Vagina (tissue), 2 donors: ENCODE results near the gene RGS17. TPM values are rescaled to one million over a fixed set of nuclear protein-coding genes. Genes with fewer than 3 reads are reported as not detected.

Experiments
- DNase-seq, 2 donors: peaks; one replicate each; pipeline ENCODE4 v3.0.0-alpha.2; 2017; ENCODE audit errors: extremely low spot score in 2 of 2
- H3K27ac ChIP-seq: fragments of 200-600 bp; sonication (generic); one replicate; pipeline ENCODE4 v1.5.1; 2019
- H3K27me3 ChIP-seq: fragments of 200-600 bp; sonication (generic); one replicate; pipeline ENCODE4 v1.5.1; 2019
- H3K36me3 ChIP-seq, 2 donors: fragments of 200-600 bp; sonication (generic); one replicate each; pipeline ENCODE4 v1.5.1; 2017 to 2019
- H3K4me1 ChIP-seq: fragments of 200-600 bp; sonication (generic); one replicate; pipeline ENCODE4 v1.5.1; 2019
- H3K4me3 ChIP-seq, 2 donors: fragments of 200-600 bp; sonication (generic); 1 replicate in 1 of 2; 2 replicates in 1 of 2; pipeline ENCODE4 v1.5.1; 2016 to 2019
- H3K9me3 ChIP-seq: fragments of 200-600 bp; sonication (generic); one replicate; pipeline ENCODE4 v1.5.1; 2019
- POLR2A ChIP-seq, 2 donors: fragments of 450-650 bp; IDR thresholded peaks; one replicate each; pipeline ENCODE4 v1.6.1; 2017; ENCODE audit warnings: antibody characterized with exemption in 2 of 2, mild to moderate bottlenecking in 2 of 2, moderate library complexity in 2 of 2
- POLR2AphosphoS5 ChIP-seq, 2 donors: sonication (generic); formaldehyde crosslinking; IDR thresholded peaks; one replicate each; pipeline ENCODE4 v1.9.0; 2017; ENCODE audit warnings: antibody characterized with exemption in 2 of 2, mild to moderate bottlenecking in 2 of 2, low read depth in 1 of 2; ENCODE audit not compliant: insufficient read depth in 1 of 2
- intact Hi-C: fragments of 100-400 bp; cut with DNase I; formaldehyde crosslinking; loops from one replicate; pipeline ENCODE4 v1.15.1; 2023
- total RNA-seq: library from RNA; depleted of rRNA; stranded (reverse); fragments of >200 nt; gene quantifications from one replicate; pipeline ENCODE4 v1.2.3, GENCODE V29; 2016
- TF ChIP-seq, protein P1 (sequence below), 3 experiments: fragments of 450-650 bp in 2 of 3; fragments of 200-600 bp in 1 of 3; sonication (generic) in 1 of 3; IDR thresholded peaks; one replicate each; pipeline ENCODE4 v1.5.1; 2017 to 2019; ENCODE audit warnings: antibody characterized with exemption in 3 of 3, mild to moderate bottlenecking in 2 of 3, moderate library complexity in 2 of 3

The RGS17 gene
- total RNA-seq, 1 donor from 2014 or later = 0.25 TPM

DNA sequence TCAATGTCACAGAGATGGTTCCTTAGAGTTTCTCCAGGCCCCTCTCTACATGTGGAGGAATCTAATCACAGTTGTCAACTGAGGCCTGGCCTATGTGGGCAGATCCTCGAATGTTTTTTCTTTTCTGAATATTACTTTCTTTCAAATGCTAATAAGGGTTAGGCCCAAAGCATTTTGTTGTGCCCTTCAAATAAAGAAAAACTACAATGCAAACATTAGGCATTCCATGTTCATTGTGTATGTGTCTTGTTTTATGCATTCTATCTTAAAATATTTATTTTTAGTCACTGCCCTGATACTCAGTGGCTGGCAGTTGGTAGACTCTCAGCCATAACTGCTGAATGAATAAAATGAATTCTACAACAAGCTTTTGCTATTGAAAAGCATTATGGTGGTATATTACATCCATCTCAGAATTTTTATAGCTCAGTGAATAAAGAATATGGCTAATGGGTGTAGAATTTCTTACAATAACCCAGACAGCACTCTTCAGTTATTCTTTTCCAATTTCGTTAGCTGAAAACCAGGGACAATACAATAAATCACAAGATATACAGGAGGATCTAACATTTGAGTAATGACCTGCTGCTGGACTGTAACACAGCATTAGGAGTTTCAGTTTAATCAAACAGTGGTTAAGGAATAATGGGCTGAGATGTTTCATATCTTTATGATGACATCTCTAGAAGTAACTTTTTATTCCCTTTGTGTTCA is 28.3 kb downstream of the RGS17 start:
- Histone ChIP-seq H3K27me3 (no peaks in the 10 kb centered on the region), H3K36me3 (no peaks in the 10 kb centered on the region), H3K4me1 (no peaks in the 10 kb centered on the region), H3K9me3 (no peaks in the 10 kb centered on the region), H3K27ac (no peak overlapping the region), H3K4me3 (no peak overlapping the region)
- DNase-seq = no peak
- no peak for TF ChIP-seq POLR2AphosphoS5 (IDR thresholded peaks at IDR 0.05; ENCODE audit: insufficient read depth in 1 of 2, low read depth in 1 of 2)
- TF ChIP-seq, protein P1, sequence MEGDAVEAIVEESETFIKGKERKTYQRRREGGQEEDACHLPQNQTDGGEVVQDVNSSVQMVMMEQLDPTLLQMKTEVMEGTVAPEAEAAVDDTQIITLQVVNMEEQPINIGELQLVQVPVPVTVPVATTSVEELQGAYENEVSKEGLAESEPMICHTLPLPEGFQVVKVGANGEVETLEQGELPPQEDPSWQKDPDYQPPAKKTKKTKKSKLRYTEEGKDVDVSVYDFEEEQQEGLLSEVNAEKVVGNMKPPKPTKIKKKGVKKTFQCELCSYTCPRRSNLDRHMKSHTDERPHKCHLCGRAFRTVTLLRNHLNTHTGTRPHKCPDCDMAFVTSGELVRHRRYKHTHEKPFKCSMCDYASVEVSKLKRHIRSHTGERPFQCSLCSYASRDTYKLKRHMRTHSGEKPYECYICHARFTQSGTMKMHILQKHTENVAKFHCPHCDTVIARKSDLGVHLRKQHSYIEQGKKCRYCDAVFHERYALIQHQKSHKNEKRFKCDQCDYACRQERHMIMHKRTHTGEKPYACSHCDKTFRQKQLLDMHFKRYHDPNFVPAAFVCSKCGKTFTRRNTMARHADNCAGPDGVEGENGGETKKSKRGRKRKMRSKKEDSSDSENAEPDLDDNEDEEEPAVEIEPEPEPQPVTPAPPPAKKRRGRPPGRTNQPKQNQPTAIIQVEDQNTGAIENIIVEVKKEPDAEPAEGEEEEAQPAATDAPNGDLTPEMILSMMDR (IDR thresholded peaks at IDR 0.05) = no peak
- no peak for TF ChIP-seq POLR2A (IDR thresholded peaks at IDR 0.05)
- intact Hi-C loops = no loop called here

DNA sequence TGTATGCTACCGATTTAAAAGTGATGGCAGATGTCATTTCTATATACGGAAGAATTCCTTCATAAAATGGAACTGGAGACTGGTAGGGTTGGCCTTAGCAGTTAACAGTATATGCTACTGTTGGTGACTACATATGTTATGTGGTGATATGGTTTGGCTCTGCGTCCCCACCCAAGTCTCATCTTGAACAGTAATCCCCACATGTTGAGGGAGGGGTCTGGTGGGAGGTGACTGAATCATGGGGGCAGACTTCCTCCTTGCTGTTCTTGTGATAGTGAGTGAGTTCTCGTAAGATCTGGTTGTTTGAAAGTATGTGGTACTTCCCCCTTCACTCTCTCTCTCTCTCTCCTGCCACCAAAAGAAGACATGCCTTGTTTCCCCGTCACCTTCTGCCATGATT is 29.6 kb downstream of the RGS17 start:
- no peaks in the 10 kb centered on the region for H3K36me3 ChIP-seq
- DNase-seq = no peak
- no peak overlapping the region for H3K27ac ChIP-seq
- no peaks in the 10 kb centered on the region for H3K9me3 ChIP-seq
- H3K27me3 ChIP-seq = no peaks in the 10 kb centered on the region
- no peaks in the 10 kb centered on the region for H3K4me1 ChIP-seq
- H3K4me3 ChIP-seq = no peak overlapping the region
- intact Hi-C loops = no loop called here
- no peak for TF ChIP-seq POLR2A (IDR thresholded peaks at IDR 0.05)
- TF ChIP-seq POLR2AphosphoS5 (IDR thresholded peaks at IDR 0.05; ENCODE audit: insufficient read depth in 1 of 2, low read depth in 1 of 2) = no peak
- TF ChIP-seq, protein P1 (IDR thresholded peaks at IDR 0.05) = no peak

DNA sequence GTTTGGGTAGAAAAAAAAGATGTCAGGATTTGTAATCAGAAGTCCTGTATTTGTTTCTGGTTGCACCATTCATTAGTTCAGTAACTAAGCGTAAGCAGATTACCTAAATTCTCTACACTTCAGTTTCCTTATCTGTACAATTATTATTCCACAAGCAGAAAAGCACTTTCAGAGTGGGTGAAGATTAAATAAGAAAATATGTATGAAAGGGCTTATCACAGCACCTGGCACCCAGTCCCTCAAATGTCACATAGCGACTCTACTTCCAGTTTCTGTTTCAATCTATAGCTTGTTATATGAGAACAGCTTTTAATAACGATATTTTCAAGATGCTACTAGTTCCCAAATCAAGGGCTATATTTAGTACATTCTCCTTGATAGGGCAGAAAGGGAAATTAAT is 31.4 kb downstream of the RGS17 start:
- intact Hi-C loops = no loop called here

DNA sequence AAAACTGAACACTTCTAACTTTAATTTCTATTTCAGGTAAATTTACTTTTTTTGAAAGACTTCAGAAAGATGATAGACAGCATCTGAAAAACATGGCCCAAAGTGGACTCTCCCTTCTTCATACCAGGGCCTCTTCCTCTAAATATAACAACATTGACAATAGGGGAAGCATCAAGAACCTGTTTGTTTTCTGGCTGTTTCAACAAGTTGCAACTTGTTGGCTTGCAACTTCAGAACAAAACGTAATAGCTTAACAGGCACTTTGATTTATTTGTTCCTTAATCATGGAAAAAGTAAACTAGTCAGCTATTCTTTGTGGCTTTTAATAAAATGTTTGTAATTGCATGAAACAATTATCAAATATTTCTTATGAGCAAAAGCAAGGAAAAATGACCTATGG is 34.3 kb downstream of the RGS17 start:
- no peak overlapping the region for H3K27ac ChIP-seq
- intact Hi-C loops = no loop called here
- no peaks in the 10 kb centered on the region for H3K4me1 ChIP-seq
- H3K9me3 ChIP-seq = no peaks in the 10 kb centered on the region
- H3K27me3 ChIP-seq = no peaks in the 10 kb centered on the region
- DNase-seq = no peak
- no peaks in the 10 kb centered on the region for H3K36me3 ChIP-seq
- TF ChIP-seq, protein P1 (IDR thresholded peaks at IDR 0.05) = no peak
- no peak for TF ChIP-seq POLR2A (IDR thresholded peaks at IDR 0.05)
- no peak for TF ChIP-seq POLR2AphosphoS5 (IDR thresholded peaks at IDR 0.05; ENCODE audit: insufficient read depth in 1 of 2, low read depth in 1 of 2)
- H3K4me3 ChIP-seq = no peak overlapping the region

More for the DNA sequence above, 31.4 kb downstream of the RGS17 start:
- H3K36me3 ChIP-seq = no peaks in the 10 kb centered on the region
- no peaks in the 10 kb centered on the region for H3K27me3 ChIP-seq
- no peak overlapping the region for H3K27ac ChIP-seq
- no peak overlapping the region for H3K4me3 ChIP-seq
- TF ChIP-seq, protein P1 (IDR thresholded peaks at IDR 0.05) = no peak
- TF ChIP-seq POLR2A (IDR thresholded peaks at IDR 0.05) (no peak), POLR2AphosphoS5 (IDR thresholded peaks at IDR 0.05; ENCODE audit: insufficient read depth in 1 of 2, low read depth in 1 of 2) (no peak)
- no peak for DNase-seq
- H3K9me3 ChIP-seq = no peaks in the 10 kb centered on the region
- H3K4me1 ChIP-seq = no peaks in the 10 kb centered on the region

DNA sequence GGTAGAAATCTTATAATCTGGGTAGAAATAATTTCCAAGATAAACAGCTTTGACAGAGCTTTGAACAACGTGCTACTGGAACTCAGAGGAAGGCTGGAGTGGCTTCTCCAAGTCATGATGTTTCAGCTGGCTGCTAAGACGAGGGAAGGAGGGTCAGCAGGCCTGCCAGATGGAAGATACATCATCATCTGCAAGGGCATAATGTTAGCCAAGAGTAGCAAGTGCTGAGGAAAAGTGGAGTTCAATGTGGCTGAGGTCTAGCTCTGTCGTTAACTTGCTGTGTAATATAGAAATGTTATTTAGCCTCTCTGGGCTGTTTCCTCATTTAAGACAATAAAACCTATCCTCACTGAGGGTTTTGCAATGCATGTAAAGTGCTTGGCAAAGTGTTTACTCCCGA is 35.1 kb downstream of the RGS17 start:
- Histone ChIP-seq H3K27me3 (no peaks in the 10 kb centered on the region), H3K36me3 (no peaks in the 10 kb centered on the region), H3K4me1 (no peaks in the 10 kb centered on the region), H3K4me3 (no peak overlapping the region), H3K9me3 (no peaks in the 10 kb centered on the region), H3K27ac (no peak overlapping the region)
- TF ChIP-seq, protein P1 (IDR thresholded peaks at IDR 0.05) = no peak
- no peak for TF ChIP-seq POLR2AphosphoS5 (IDR thresholded peaks at IDR 0.05; ENCODE audit: insufficient read depth in 1 of 2, low read depth in 1 of 2)
- no peak for TF ChIP-seq POLR2A (IDR thresholded peaks at IDR 0.05)
- DNase-seq = no peak
- intact Hi-C loops = no loop called here
